GM21717 (cell line): ENCODE results near the gene SMIM10L1.

ENCODE experiments used
- ATAC-seq: cut with Tn5 transposase; IDR thresholded peaks from one replicate; pipeline ENCODE4 v1.9.1; 2021; ENCODE audit warnings: mild to moderate bottlenecking, moderate library complexity; ENCODE audit not compliant: unreplicated experiment

The SMIM10L1 gene

DNA sequence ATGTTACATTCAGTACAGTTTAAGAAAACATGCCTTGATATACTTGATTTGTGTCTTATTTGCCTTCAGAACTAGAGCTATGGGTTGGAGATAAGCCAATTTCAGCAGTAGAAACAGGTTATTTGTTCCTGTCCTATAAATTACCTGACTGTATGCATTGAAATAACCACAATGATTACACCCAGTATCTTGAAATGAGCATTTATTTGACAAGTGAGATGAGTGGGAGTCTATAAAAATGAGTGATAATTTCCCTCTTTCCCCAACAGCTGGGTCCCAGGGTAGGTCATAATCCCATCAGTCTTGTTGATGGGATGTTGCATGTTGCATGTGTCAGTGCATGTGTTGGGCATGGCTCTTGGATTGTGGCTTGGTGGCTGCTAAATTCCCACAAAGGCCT, 12.0 kb downstream of the SMIM10L1 start:
- ATAC-seq, result no peak

DNA sequence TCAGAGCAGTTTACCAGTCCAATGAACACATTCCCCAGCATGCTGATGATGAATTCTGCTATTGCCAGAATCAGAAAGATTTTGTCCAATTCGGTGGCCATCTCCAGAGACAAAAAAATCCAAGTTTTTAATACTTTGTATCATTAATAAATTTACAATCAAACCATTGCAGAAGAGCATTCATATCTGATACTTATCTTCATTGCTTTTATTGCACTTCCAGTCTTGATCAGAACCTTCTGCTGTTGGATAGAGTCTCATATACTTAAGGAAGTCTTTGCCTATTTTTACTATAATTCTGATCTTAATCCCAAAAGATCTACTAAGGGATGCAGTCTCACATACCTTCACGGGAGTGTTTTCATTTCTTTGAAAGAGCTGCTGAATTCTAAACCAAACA, 15.8 kb downstream of the SMIM10L1 start, which contains the start of gene TAS2R42:
TAS2R42 (minus strand) TSS at position 101 of the 400 bp plus-strand sequence; CDS start at position 101, 0 bp downstream.
- ATAC-seq, result no peak

DNA sequence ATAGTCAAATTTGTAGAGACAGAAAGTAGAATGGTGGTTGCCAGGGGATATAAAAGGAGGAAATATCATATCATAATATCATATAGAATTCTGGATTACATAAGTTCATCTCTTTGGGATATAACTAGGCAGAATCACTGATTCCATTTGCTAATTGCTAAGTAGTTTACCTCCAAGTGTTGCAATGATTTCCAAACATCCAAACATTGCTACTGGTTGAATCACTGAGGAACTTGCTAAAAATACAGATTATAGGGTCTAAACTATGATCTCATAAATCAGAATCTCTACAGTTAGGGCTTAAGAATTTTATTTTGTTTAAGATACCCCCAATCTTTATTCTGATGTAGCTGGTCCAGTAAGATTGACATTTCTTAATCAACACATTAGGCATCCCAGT, 31.8 kb downstream of the SMIM10L1 start:
- ATAC-seq, result no peak

- no peak for ATAC-seq
Observed at GRCh38 chr12:11204173-11204572, 33.2 kb downstream of the SMIM10L1 start.

DNA sequence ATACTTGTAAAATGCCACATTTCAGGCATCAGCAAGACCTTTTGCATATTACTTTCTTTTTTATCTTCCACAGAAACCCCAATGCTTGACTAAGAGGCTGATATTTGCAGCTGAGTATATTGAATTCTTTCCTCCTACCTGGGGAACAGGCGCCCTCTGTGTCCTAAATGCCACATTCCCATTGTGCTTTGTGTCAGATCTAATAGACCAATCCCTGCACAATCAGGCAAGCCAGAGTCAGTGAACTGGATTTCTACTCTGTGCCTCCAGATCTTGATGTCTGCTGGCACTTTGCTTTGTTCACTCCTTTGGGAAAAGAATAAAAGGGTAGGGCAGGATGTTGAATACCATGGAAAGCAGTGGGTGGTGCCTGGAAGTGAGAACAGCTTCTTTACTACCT, 38.1 kb downstream of the SMIM10L1 start:
- no peak for ATAC-seq
